Measurements from ENCODE around the gene ITPK1. TPM values are rescaled to one million over a fixed set of nuclear protein-coding genes. Genes with fewer than 3 reads are reported as not detected.

The ITPK1 gene
- polyA plus RNA-seq, 1 of the 3 experiments (the other 2 are of a cell fraction), result 23.2 TPM

DNA sequence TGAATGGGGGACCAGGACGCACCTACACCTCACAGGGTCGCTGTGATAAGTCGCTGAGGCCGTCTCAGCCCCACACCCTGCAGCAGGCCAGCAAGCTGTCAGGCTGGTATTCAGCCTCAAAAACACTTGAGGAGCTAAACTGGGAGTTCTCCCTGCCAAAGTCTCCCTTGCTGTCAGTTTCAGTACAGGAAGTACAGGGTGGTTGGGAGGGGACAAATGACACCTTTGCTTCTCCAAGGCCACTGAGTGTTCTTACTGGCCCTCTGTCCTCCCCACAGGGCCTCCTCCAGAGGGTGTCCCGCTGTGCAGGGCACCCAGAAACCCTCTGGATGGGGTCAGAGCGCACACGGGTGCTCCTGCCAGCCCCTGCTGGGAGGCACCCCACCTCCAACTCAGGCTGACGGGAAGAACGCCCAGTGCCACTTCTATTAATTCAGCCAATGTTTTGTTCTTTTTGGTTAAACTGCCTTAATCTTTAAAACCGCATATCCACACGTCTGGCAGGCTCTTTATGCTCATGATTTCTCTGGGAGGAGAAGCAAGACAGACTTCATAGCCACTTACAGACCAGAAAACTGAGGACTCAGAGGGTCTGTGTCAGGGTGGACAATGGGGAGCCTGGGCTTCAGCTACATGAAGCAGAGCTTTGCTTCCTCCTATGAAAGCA lies 75.9 kb downstream of the ITPK1 start:
- H3K4me3 ChIP-seq (ENCODE audit: low read depth in 2 of 2, low read length in 1 of 2), result no peak overlapping the region
- no peaks in the 10 kb centered on the region for H4K20me1 ChIP-seq (ENCODE audit: insufficient read depth)
- H3K27ac ChIP-seq (ENCODE audit: low read depth in 2 of 2, low read length in 1 of 2), result no peak overlapping the region
- H2AFZ ChIP-seq (ENCODE audit: low read depth), result no peak overlapping the region
- DNase-seq, result no peak
- no peaks in the 10 kb centered on the region for H3K9me2 ChIP-seq
- ChIA-PET POLR2A (no interaction called here), CTCF (interaction anchor here (1.0 to 1.3 kb wide), 2 partner anchors 74 to 159 kb away, joined by 3 to 4 read pairs; no protein-coding TSS in a partner anchor)
- H3K27me3 ChIP-seq (ENCODE audit: insufficient read depth), result no peaks in the 10 kb centered on the region
- peaks cover 19 to 74% of the 10 kb centered on the region in 2 experiments for H3K4me1 ChIP-seq (ENCODE audit: control insufficient read depth in 1 of 2, insufficient read depth in 2 of 2, low read depth in 1 of 2, low read length in 1 of 2)
- 0 out of 2 replicates have a peak, but pooled peaks cover 4% of the 10 kb centered on the region for H3K79me2 ChIP-seq (ENCODE audit: insufficient read depth)
- no peaks in the 10 kb centered on the region for H3K36me3 ChIP-seq (replicated peaks in 1 of 2; ENCODE audit: control insufficient read depth in 1 of 2, insufficient read depth in 2 of 2, low read length in 1 of 2)
- 94% methylated on average over 11 of the region's 11 CpGs for WGBS (ENCODE audit: low lambda C conversion rate)
- H3K9ac ChIP-seq, result no peak overlapping the region
- no peak overlapping the region for H3K4me2 ChIP-seq
- no peaks in the 10 kb centered on the region for H3F3A ChIP-seq (replicated peaks; ENCODE audit: insufficient read depth)
- no peak for TF ChIP-seq JUND (IDR thresholded peaks at IDR 0.05)
- TF ChIP-seq FOXM1 (IDR thresholded peaks at IDR 0.05; ENCODE audit: low read depth), result no peak
- no peak for TF ChIP-seq MXI1 (IDR thresholded peaks at IDR 0.05; ENCODE audit: low read depth, low read length)
- TF ChIP-seq POLR2AphosphoS5 (IDR thresholded peaks at IDR 0.05; ENCODE audit: low read depth, low read length), result no peak
- TF ChIP-seq SIN3A (IDR thresholded peaks at IDR 0.05; ENCODE audit: borderline replicate concordance, low read depth, low read length), result no peak
- no peak for TF ChIP-seq YY1 (IDR thresholded peaks at IDR 0.05; ENCODE audit: low read depth)
- TF ChIP-seq GATA2 (CRISPR knock-in tag; IDR thresholded peaks at IDR 0.05), result no peak
- TF ChIP-seq, protein P1, sequence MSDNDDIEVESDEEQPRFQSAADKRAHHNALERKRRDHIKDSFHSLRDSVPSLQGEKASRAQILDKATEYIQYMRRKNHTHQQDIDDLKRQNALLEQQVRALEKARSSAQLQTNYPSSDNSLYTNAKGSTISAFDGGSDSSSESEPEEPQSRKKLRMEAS (IDR thresholded peaks at IDR 0.05; ENCODE audit: low read depth), result no peak
- no peak for TF ChIP-seq RFX5 (IDR thresholded peaks at IDR 0.05; ENCODE audit: low read length)
- no peak for TF ChIP-seq TEAD4 (IDR thresholded peaks at IDR 0.05; ENCODE audit: borderline replicate concordance, insufficient read depth)
- no peak for TF ChIP-seq CHD2 (IDR thresholded peaks at IDR 0.05; ENCODE audit: low read length, partially characterized antibody)
- TF ChIP-seq, protein P2, sequence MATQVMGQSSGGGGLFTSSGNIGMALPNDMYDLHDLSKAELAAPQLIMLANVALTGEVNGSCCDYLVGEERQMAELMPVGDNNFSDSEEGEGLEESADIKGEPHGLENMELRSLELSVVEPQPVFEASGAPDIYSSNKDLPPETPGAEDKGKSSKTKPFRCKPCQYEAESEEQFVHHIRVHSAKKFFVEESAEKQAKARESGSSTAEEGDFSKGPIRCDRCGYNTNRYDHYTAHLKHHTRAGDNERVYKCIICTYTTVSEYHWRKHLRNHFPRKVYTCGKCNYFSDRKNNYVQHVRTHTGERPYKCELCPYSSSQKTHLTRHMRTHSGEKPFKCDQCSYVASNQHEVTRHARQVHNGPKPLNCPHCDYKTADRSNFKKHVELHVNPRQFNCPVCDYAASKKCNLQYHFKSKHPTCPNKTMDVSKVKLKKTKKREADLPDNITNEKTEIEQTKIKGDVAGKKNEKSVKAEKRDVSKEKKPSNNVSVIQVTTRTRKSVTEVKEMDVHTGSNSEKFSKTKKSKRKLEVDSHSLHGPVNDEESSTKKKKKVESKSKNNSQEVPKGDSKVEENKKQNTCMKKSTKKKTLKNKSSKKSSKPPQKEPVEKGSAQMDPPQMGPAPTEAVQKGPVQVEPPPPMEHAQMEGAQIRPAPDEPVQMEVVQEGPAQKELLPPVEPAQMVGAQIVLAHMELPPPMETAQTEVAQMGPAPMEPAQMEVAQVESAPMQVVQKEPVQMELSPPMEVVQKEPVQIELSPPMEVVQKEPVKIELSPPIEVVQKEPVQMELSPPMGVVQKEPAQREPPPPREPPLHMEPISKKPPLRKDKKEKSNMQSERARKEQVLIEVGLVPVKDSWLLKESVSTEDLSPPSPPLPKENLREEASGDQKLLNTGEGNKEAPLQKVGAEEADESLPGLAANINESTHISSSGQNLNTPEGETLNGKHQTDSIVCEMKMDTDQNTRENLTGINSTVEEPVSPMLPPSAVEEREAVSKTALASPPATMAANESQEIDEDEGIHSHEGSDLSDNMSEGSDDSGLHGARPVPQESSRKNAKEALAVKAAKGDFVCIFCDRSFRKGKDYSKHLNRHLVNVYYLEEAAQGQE (IDR thresholded peaks at IDR 0.05; ENCODE audit: low read depth, low read length), result no peak
- H3K9me3 ChIP-seq, result no peaks in the 10 kb centered on the region

DNA sequence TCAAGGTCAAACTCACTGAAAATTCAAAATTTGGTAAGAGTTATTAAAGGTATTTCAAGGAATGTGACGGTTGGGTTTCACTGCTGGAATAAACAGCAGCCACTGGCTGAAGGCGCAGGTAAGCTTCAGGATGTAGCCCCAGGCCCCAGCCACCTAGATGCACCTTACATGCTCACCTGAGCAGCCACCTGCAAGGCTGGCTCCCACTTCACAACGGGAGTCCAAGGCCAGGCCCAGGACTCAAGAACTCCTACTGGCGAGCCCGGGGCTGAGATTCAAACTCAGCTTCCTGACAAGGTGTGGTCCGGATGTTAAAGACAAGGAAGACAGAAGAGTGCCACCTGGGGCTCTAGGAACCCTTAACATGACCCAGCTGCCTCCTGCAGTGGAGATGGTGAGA lies 78.4 kb downstream of the ITPK1 start:
- Histone ChIP-seq H4K20me1 (ENCODE audit: insufficient read depth) (0 out of 2 replicates have a peak, but pooled peaks cover 5% of the 10 kb centered on the region), H3K36me3 (replicated peaks in 1 of 2; ENCODE audit: control insufficient read depth in 1 of 2, insufficient read depth in 2 of 2, low read length in 1 of 2) (no peaks in the 10 kb centered on the region), H3F3A (replicated peaks; ENCODE audit: insufficient read depth) (no peaks in the 10 kb centered on the region), H3K4me3 (ENCODE audit: low read depth in 2 of 2, low read length in 1 of 2) (no peak overlapping the region), H3K9ac (no peak overlapping the region), H3K79me2 (ENCODE audit: insufficient read depth) (0 out of 2 replicates have a peak, but pooled peaks cover 4% of the 10 kb centered on the region), H3K9me3 (no peaks in the 10 kb centered on the region), H3K4me1 (ENCODE audit: control insufficient read depth in 1 of 2, insufficient read depth in 2 of 2, low read depth in 1 of 2, low read length in 1 of 2) (peaks cover 8 to 77% of the 10 kb centered on the region in 2 experiments; a peak in 3 of 4 replicates), H3K27ac (ENCODE audit: low read depth in 2 of 2, low read length in 1 of 2) (no peak overlapping the region), H3K9me2 (no peaks in the 10 kb centered on the region), H2AFZ (ENCODE audit: low read depth) (no peak overlapping the region), H3K4me2 (no peak overlapping the region), H3K27me3 (ENCODE audit: insufficient read depth) (no peaks in the 10 kb centered on the region)
- DNase-seq, result no peak
- ChIA-PET CTCF (interaction anchor here (0.7 to 1.4 kb wide), 3 partner anchors 64 to 92 kb away, joined by 3 to 5 read pairs (median 3); no protein-coding TSS in a partner anchor), POLR2A (no interaction called here)
- WGBS (ENCODE audit: low lambda C conversion rate), result 100% methylated on average over 3 of the region's 6 CpGs
- TF ChIP-seq, protein P3, sequence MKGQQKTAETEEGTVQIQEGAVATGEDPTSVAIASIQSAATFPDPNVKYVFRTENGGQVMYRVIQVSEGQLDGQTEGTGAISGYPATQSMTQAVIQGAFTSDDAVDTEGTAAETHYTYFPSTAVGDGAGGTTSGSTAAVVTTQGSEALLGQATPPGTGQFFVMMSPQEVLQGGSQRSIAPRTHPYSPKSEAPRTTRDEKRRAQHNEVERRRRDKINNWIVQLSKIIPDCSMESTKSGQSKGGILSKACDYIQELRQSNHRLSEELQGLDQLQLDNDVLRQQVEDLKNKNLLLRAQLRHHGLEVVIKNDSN (IDR thresholded peaks at IDR 0.05; ENCODE audit: borderline replicate concordance, low read depth), result no peak
- no peak for TF ChIP-seq POLR2AphosphoS5 (IDR thresholded peaks at IDR 0.05; ENCODE audit: low read depth, low read length)
- TF ChIP-seq, protein P4, sequence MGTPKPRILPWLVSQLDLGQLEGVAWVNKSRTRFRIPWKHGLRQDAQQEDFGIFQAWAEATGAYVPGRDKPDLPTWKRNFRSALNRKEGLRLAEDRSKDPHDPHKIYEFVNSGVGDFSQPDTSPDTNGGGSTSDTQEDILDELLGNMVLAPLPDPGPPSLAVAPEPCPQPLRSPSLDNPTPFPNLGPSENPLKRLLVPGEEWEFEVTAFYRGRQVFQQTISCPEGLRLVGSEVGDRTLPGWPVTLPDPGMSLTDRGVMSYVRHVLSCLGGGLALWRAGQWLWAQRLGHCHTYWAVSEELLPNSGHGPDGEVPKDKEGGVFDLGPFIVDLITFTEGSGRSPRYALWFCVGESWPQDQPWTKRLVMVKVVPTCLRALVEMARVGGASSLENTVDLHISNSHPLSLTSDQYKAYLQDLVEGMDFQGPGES (IDR thresholded peaks at IDR 0.05; ENCODE audit: low read depth, low read length), result no peak
- no peak for TF ChIP-seq SIN3A (IDR thresholded peaks at IDR 0.05; ENCODE audit: borderline replicate concordance, low read depth, low read length)
- TF ChIP-seq, protein P1 (IDR thresholded peaks at IDR 0.05; ENCODE audit: low read depth), result no peak

Measured in SK-N-SH (cell line).